Stimulated activated CD8-positive, alpha-beta memory T cell treated with anti-CD3 and anti-CD28 coated beads, Interleukin-2, amount 100 ng/mL, for 1 hour (primary cell): ENCODE measurements around the gene ATP1A2.
"Not testable (repeated sequence)": the region's sequence is repeated elsewhere in the genome, so short reads cannot be mapped to it uniquely, and the experiment has no call there.

Experiments
- DNase-seq, 2 donors: peaks; one replicate each; pipeline ENCODE4 v3.0.0-alpha.2; 2020; ENCODE audit warnings: low read depth in 2 of 2

ATP1A2 gene

GRCh38 chr1:160124705-160125478 lies 9.3 kb downstream of the ATP1A2 start:
- no peak for DNase-seq

- no peak for DNase-seq
These were observed 10.2 kb downstream of the ATP1A2 start for GRCh38 chr1:160125746-160126145.

GRCh38 chr1:160126342-160126741 lies 10.8 kb downstream of the ATP1A2 start:
- not testable (repeated sequence) for DNase-seq

- DNase-seq, result no peak
These were observed 11.8 kb downstream of the ATP1A2 start for GRCh38 chr1:160127381-160127780.

GRCh38 chr1:160127865-160128523 lies 12.4 kb downstream of the ATP1A2 start:
- no peak for DNase-seq

GRCh38 chr1:160128636-160129035 lies 13.1 kb downstream of the ATP1A2 start:
- DNase-seq, result no peak

- DNase-seq, result no peak
These were observed 13.5 kb downstream of the ATP1A2 start for GRCh38 chr1:160129046-160129445.

- DNase-seq, result no peak
These were observed 14.0 kb downstream of the ATP1A2 start for GRCh38 chr1:160129558-160129957.

GRCh38 chr1:160129966-160130365 lies 14.4 kb downstream of the ATP1A2 start:
- DNase-seq, result no peak

- no peak for DNase-seq
These were observed 14.9 kb downstream of the ATP1A2 start for GRCh38 chr1:160130486-160130885.

- no peak for DNase-seq
These were observed 15.4 kb downstream of the ATP1A2 start for GRCh38 chr1:160130939-160131338.

- no peak for DNase-seq
These were observed 16.4 kb downstream of the ATP1A2 start for GRCh38 chr1:160131803-160132565.

- no peak for DNase-seq
These were observed 18.6 kb downstream of the ATP1A2 start for GRCh38 chr1:160133990-160134770.

GRCh38 chr1:160134791-160135572 lies 19.4 kb downstream of the ATP1A2 start:
- no peak for DNase-seq

GRCh38 chr1:160136121-160136925 lies 20.8 kb downstream of the ATP1A2 start:
- no peak for DNase-seq

GRCh38 chr1:160136926-160137200 lies 21.3 kb downstream of the ATP1A2 start:
- no peak for DNase-seq

- DNase-seq, result no peak
These were observed 21.8 kb downstream of the ATP1A2 start for GRCh38 chr1:160137216-160137862.

GRCh38 chr1:160139840-160140239 lies 24.3 kb downstream of the ATP1A2 start:
- DNase-seq, result no peak

- no peak for DNase-seq
These were observed 28.1 kb downstream of the ATP1A2 start for GRCh38 chr1:160143695-160144094.

- no peak for DNase-seq
These were observed 29.4 kb downstream of the ATP1A2 start for GRCh38 chr1:160144921-160145320.
